HFF-Myc (cell line): ENCODE measurements around the gene POLR3F.

Source experiments
- DNase-seq: peaks from one replicate; pipeline ENCODE4 v3.0.0-alpha.2; 2011; ENCODE audit warnings: low read depth; ENCODE audit errors: extremely low read depth
- H3K4me3 ChIP-seq: replicated peaks from 2 replicates; pipeline ENCODE4 v1.5.1; 2011; ENCODE audit warnings: low read depth, mild to moderate bottlenecking, control low read depth, low read length
- CTCF ChIP-seq: IDR thresholded peaks from 2 replicates; pipeline ENCODE4 v1.5.1; 2012; ENCODE audit warnings: mild to moderate bottlenecking, low read depth, low read length, control low read depth; ENCODE audit errors: missing control alignments

POLR3F gene

GRCh38 chr20:18532626-18533025 lies 65.4 kb downstream of the POLR3F start:
- H3K4me3 ChIP-seq = no peak overlapping the region
- no peak for TF ChIP-seq CTCF
- no peak for DNase-seq

GRCh38 chr20:18533491-18533890 lies 66.3 kb downstream of the POLR3F start:
- no peak for DNase-seq
- no peak for TF ChIP-seq CTCF

GRCh38 chr20:18533978-18534644 lies 66.9 kb downstream of the POLR3F start:
- no peak for DNase-seq
- TF ChIP-seq CTCF = no peak
- H3K4me3 ChIP-seq = no peak overlapping the region

More at GRCh38 chr20:18533491-18533890, 66.3 kb downstream of the POLR3F start:
- no peak overlapping the region for H3K4me3 ChIP-seq
